Measurements from ENCODE around the gene LYSMD1. TPM values are rescaled to one million over a fixed set of nuclear protein-coding genes. Genes with fewer than 3 reads are reported as not detected.

The LYSMD1 gene
- total RNA-seq, 1 experiment from 2014 or later, result 5.1 TPM

DNA sequence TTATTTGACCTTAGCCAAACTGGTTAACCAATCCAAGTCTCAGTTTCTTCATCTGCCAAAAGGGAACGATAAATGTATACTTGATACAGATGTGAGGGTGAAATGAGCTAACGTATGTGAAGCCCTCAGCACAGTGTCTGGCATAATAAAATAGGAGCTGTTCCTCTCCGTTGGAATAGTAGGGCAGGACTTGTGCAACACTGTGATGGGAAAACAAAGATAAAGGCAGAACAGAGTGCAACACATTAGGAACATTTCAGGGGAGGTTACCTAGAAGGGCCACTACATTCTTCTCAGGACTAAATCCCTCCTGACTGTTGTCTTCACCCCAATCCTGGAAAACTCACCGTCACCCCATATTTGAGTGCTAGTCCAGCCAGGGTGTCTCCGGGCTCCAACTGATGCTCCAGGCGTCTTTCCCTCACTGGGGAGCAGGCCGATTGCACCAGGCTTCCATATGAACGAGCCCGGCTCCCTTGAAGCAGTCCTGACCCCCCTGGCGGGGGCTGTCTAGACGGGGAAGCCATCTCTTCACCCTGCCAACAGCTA, 896 bp downstream of the LYSMD1 start:
- Histone ChIP-seq H3K36me3 (ENCODE audit: control insufficient read depth, insufficient read depth, low read length) (peaks cover 9% of the 10 kb centered on the region), H3K27me3 (ENCODE audit: control insufficient read depth, insufficient read depth, low read length) (no peaks in the 10 kb centered on the region), H3K4me1 (ENCODE audit: control insufficient read depth, insufficient read depth, low read length) (peaks cover 16% of the 10 kb centered on the region), H3K4me3 (ENCODE audit: low read depth in 2 of 2, low read length in 2 of 2) (peak overlapping the region; percentile 83 to 92), H3K27ac (ENCODE audit: low read length) (peak overlapping the region; percentile 99), H3K9me3 (ENCODE audit: control insufficient read depth, insufficient read depth, low read depth, low read length) (no peaks in the 10 kb centered on the region)
- ATAC-seq (no peak; the same call in 1 of the 2 replicates), DNase-seq (ENCODE audit: low read depth, low spot score) (no peak)
- intact Hi-C loops (cut with micrococcal nuclease; ENCODE audit: unreplicated experiment), result no loop called here
- BruUV-seq (replicated peaks), result no TSS peak
- in situ Hi-C loops (cut with HindIII; ENCODE audit: low pct_unique_long_range_greater_than_20kb, low sequenced_read_pairs), result no loop called here
- POLR2A ChIA-PET, result interaction anchor here (0.5 kb wide), 1 partner anchor 44 kb away, joined by 5 read pairs; no protein-coding TSS in a partner anchor
- no peak for TF ChIP-seq TCF7L2 (IDR thresholded peaks at IDR 0.05; ENCODE audit: low read depth, low read length)
- CTCF ChIA-PET, result interaction anchor here (0.5 to 1.1 kb wide), 3 partner anchors 9 to 188 kb away, joined by 3 to 5 read pairs (median 4); no protein-coding TSS in a partner anchor

DNA sequence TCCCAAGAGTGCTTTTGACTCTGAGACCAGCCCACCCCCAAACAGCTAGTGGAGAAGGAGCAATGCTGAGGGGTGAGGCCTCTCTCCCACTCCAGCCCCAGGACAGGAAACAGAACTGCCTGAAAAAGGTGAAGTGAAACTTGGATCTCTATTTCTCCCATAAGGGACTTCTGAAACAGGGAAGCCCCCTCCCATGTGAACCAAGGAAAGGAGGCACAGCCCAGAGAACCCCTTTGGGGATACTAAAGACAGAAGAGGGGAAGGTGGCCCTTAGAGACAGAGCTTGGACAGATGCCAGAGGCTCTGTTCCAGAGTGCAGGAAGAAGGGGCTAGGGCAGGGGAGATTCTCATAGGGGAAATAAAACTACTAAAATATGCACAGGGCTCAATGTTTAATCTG, 6.3 kb downstream of the LYSMD1 start:
- no TSS peak for BruUV-seq (replicated peaks)
- DNase-seq (ENCODE audit: low read depth, low spot score) (no peak), ATAC-seq (no peak)
- ChIA-PET CTCF (interaction anchor here (0.6 kb wide), 1 partner anchor 64 kb away, joined by 5 read pairs; no protein-coding TSS in a partner anchor), POLR2A (no interaction called here)
- TF ChIP-seq TCF7L2 (IDR thresholded peaks at IDR 0.05; ENCODE audit: low read depth, low read length) (no peak), SIN3A (IDR thresholded peaks at IDR 0.05; ENCODE audit: borderline replicate concordance, insufficient read depth, low read depth, low read length) (no peak), POLR2AphosphoS5 (IDR thresholded peaks at IDR 0.05; ENCODE audit: low read depth, low read length) (no peak)
- in situ Hi-C loops (cut with HindIII; ENCODE audit: low pct_unique_long_range_greater_than_20kb, low sequenced_read_pairs), result no loop called here
- peaks cover 2% of the 10 kb centered on the region for H3K4me1 ChIP-seq (ENCODE audit: control insufficient read depth, insufficient read depth, low read length)
- no peaks in the 10 kb centered on the region for H3K27me3 ChIP-seq (ENCODE audit: control insufficient read depth, insufficient read depth, low read length)
- H3K27ac ChIP-seq (ENCODE audit: low read length), result no peak overlapping the region
- intact Hi-C loops (cut with micrococcal nuclease; ENCODE audit: unreplicated experiment), result no loop called here
- no peak overlapping the region for H3K4me3 ChIP-seq (ENCODE audit: low read depth in 2 of 2, low read length in 2 of 2)
- no peaks in the 10 kb centered on the region; the same call in 1 of the 2 replicates for H3K36me3 ChIP-seq (ENCODE audit: control insufficient read depth, insufficient read depth, low read length)
- H3K9me3 ChIP-seq (ENCODE audit: control insufficient read depth, insufficient read depth, low read depth, low read length), result no peaks in the 10 kb centered on the region

DNA sequence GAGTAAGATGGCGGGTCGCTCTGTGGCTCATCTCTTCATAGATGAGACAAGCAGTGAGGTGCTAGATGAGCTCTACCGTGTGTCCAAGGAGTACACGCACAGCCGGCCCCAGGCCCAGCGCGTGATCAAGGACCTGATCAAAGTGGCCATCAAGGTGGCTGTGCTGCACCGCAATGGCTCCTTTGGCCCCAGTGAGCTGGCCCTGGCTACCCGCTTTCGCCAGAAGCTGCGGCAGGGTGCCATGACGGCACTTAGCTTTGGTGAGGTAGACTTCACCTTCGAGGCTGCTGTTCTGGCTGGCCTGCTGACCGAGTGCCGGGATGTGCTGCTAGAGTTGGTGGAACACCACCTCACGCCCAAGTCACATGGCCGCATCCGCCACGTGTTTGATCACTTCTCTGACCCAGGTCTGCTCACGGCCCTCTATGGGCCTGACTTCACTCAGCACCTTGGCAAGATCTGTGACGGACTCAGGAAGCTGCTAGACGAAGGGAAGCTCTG, 6.9 kb downstream of the LYSMD1 start:
- in situ Hi-C loops (cut with HindIII; ENCODE audit: low pct_unique_long_range_greater_than_20kb, low sequenced_read_pairs) (no loop called here), intact Hi-C loops (cut with micrococcal nuclease; ENCODE audit: unreplicated experiment) (no loop called here)
- DNase-seq (ENCODE audit: low read depth, low spot score) (no peak), ATAC-seq (no peak)
- ChIA-PET POLR2A (no interaction called here), CTCF (no interaction called here)
- no peak overlapping the region for H3K4me3 ChIP-seq (ENCODE audit: low read depth in 2 of 2, low read length in 2 of 2)
- no peaks in the 10 kb centered on the region; the same call in 1 of the 2 replicates for H3K36me3 ChIP-seq (ENCODE audit: control insufficient read depth, insufficient read depth, low read length)
- H3K27me3 ChIP-seq (ENCODE audit: control insufficient read depth, insufficient read depth, low read length), result no peaks in the 10 kb centered on the region
- BruUV-seq (replicated peaks), result no TSS peak
- no peak overlapping the region for H3K27ac ChIP-seq (ENCODE audit: low read length)
- no peaks in the 10 kb centered on the region for H3K9me3 ChIP-seq (ENCODE audit: control insufficient read depth, insufficient read depth, low read depth, low read length)
- TF ChIP-seq POLR2AphosphoS5 (IDR thresholded peaks at IDR 0.05; ENCODE audit: low read depth, low read length) (no peak), SIN3A (IDR thresholded peaks at IDR 0.05; ENCODE audit: borderline replicate concordance, insufficient read depth, low read depth, low read length) (no peak), TCF7L2 (IDR thresholded peaks at IDR 0.05; ENCODE audit: low read depth, low read length) (no peak)
- TF ChIP-seq, protein P1, sequence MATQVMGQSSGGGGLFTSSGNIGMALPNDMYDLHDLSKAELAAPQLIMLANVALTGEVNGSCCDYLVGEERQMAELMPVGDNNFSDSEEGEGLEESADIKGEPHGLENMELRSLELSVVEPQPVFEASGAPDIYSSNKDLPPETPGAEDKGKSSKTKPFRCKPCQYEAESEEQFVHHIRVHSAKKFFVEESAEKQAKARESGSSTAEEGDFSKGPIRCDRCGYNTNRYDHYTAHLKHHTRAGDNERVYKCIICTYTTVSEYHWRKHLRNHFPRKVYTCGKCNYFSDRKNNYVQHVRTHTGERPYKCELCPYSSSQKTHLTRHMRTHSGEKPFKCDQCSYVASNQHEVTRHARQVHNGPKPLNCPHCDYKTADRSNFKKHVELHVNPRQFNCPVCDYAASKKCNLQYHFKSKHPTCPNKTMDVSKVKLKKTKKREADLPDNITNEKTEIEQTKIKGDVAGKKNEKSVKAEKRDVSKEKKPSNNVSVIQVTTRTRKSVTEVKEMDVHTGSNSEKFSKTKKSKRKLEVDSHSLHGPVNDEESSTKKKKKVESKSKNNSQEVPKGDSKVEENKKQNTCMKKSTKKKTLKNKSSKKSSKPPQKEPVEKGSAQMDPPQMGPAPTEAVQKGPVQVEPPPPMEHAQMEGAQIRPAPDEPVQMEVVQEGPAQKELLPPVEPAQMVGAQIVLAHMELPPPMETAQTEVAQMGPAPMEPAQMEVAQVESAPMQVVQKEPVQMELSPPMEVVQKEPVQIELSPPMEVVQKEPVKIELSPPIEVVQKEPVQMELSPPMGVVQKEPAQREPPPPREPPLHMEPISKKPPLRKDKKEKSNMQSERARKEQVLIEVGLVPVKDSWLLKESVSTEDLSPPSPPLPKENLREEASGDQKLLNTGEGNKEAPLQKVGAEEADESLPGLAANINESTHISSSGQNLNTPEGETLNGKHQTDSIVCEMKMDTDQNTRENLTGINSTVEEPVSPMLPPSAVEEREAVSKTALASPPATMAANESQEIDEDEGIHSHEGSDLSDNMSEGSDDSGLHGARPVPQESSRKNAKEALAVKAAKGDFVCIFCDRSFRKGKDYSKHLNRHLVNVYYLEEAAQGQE (IDR thresholded peaks at IDR 0.05; ENCODE audit: insufficient read depth in 1 of 2, low read depth in 2 of 2, low read length in 1 of 2), result no peak
- TF ChIP-seq, protein P2, sequence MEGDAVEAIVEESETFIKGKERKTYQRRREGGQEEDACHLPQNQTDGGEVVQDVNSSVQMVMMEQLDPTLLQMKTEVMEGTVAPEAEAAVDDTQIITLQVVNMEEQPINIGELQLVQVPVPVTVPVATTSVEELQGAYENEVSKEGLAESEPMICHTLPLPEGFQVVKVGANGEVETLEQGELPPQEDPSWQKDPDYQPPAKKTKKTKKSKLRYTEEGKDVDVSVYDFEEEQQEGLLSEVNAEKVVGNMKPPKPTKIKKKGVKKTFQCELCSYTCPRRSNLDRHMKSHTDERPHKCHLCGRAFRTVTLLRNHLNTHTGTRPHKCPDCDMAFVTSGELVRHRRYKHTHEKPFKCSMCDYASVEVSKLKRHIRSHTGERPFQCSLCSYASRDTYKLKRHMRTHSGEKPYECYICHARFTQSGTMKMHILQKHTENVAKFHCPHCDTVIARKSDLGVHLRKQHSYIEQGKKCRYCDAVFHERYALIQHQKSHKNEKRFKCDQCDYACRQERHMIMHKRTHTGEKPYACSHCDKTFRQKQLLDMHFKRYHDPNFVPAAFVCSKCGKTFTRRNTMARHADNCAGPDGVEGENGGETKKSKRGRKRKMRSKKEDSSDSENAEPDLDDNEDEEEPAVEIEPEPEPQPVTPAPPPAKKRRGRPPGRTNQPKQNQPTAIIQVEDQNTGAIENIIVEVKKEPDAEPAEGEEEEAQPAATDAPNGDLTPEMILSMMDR (IDR thresholded peaks at IDR 0.05), result no peak
- no peaks in the 10 kb centered on the region for H3K4me1 ChIP-seq (ENCODE audit: control insufficient read depth, insufficient read depth, low read length)

Measured in Panc1 (cell line).